IMR-90 (cell line): ENCODE results near the gene GBF1. TPM values are rescaled to one million over a fixed set of nuclear protein-coding genes. Genes with fewer than 3 reads are reported as not detected.
"Not testable (repeated sequence)": the region's sequence is repeated elsewhere in the genome, so short reads cannot be mapped to it uniquely, and the experiment has no call there.

Experiments
- ATAC-seq: fragments of 200-7000 bp; cut with Tn5 transposase; 2 replicates; pipeline ENCODE4 v1.9.1; 2020; ENCODE audit warnings: low read depth, mild to moderate bottlenecking, moderate library complexity
- BruUV-seq: library from RNA; stranded (reverse); fragments of 400-500 nt; replicated peaks from 2 replicates; lab custom pipeline; 2021; lab: Mats Ljungman, UMichigan
- CTCF ChIA-PET: fragments of 300-600 bp; formaldehyde crosslinking; extraction: SDS; loops from one replicate; lab custom pipeline; 2021; ENCODE audit warnings: antibody characterized with exemption; lab: Yijun Ruan, JAX
- POLR2A ChIA-PET: fragments of 300-600 bp; sonication (Branson Sonifier 250); formaldehyde crosslinking; loops from one replicate; lab custom pipeline; 2022; ENCODE audit warnings: antibody characterized with exemption; ENCODE audit not compliant: unreplicated experiment; lab: Charles Lee
- DNase-seq: peaks from one replicate; pipeline ENCODE4 v3.0.0; 2013
- H2AFZ ChIP-seq: replicated peaks from 2 replicates; pipeline ENCODE3; 2013; ENCODE audit warnings: low read length, mild to moderate bottlenecking; ENCODE audit not compliant: poor library complexity
- H2AK5ac ChIP-seq: 2 replicates; pipeline ENCODE4 v1.6.1; 2013; ENCODE audit warnings: low read depth, low read length, inconsistent platforms
- H2AK9ac ChIP-seq: replicated peaks from 2 replicates; pipeline ENCODE3; 2013; ENCODE audit warnings: mild to moderate bottlenecking, low read depth, low read length, moderate library complexity; ENCODE audit not compliant: poor library complexity
- H2BK120ac ChIP-seq: 2 replicates; pipeline ENCODE4 v1.6.1; 2013; ENCODE audit warnings: low read depth, low read length, inconsistent platforms
- H2BK15ac ChIP-seq: 3 replicates; pipeline ENCODE4 v1.6.1; 2013; ENCODE audit warnings: low read depth, low read length, inconsistent platforms
- H2BK20ac ChIP-seq: 2 replicates; pipeline ENCODE4 v1.6.1; 2013; ENCODE audit warnings: low read depth, mild to moderate bottlenecking, inconsistent platforms, low read length, moderate library complexity
- H2BK5ac ChIP-seq: 2 replicates; pipeline ENCODE4 v1.6.1; 2013; ENCODE audit warnings: mild to moderate bottlenecking, low read depth, low read length, inconsistent platforms; ENCODE audit not compliant: poor library complexity, severe bottlenecking
- H3K14ac ChIP-seq: replicated peaks from 2 replicates; pipeline ENCODE4 v1.6.1; 2013; ENCODE audit warnings: low read depth, low read length, inconsistent platforms
- H3K18ac ChIP-seq: 2 replicates; pipeline ENCODE4 v1.6.1; 2013; ENCODE audit warnings: low read depth, low read length, control low read depth
- H3K23ac ChIP-seq: 2 replicates; pipeline ENCODE4 v1.6.1; 2013; ENCODE audit warnings: low read depth, low read length, inconsistent platforms
- H3K27ac ChIP-seq: 2 replicates; pipeline ENCODE4 v1.5.1; 2013; ENCODE audit warnings: mild to moderate bottlenecking, control low read depth, low read length; ENCODE audit not compliant: insufficient read depth
- H3K27me3 ChIP-seq: 2 replicates; pipeline ENCODE4 v1.6.1; 2013; ENCODE audit warnings: low read length; ENCODE audit not compliant: control insufficient read depth, insufficient read depth
- H3K36me3 ChIP-seq: 2 replicates; pipeline ENCODE4 v1.6.1; 2013; ENCODE audit warnings: low read length, mixed read lengths; ENCODE audit not compliant: control insufficient read depth, insufficient read depth
- H3K4ac ChIP-seq: 2 replicates; pipeline ENCODE4 v1.6.1; 2013; ENCODE audit warnings: low read depth, low read length, inconsistent platforms
- H3K4me1 ChIP-seq: 2 replicates; pipeline ENCODE4 v1.6.1; 2013; ENCODE audit warnings: low read length, mixed read lengths; ENCODE audit not compliant: control insufficient read depth, insufficient read depth
- H3K4me2 ChIP-seq: 2 replicates; pipeline ENCODE4 v1.6.1; 2013; ENCODE audit warnings: low read depth, mild to moderate bottlenecking, control low read depth, low read length, moderate library complexity
- H3K4me3 ChIP-seq: 2 replicates; pipeline ENCODE4 v1.5.1; 2013; ENCODE audit warnings: low read depth, mild to moderate bottlenecking, control low read depth, low read length, moderate library complexity; ENCODE audit not compliant: insufficient read depth
- H3K56ac ChIP-seq: 2 replicates; pipeline ENCODE4 v1.6.1; 2013; ENCODE audit warnings: low read length, inconsistent platforms; ENCODE audit not compliant: insufficient read depth; ENCODE audit errors: extremely low read depth
- H3K79me1 ChIP-seq, 2 experiments: 2 replicates each; pipeline ENCODE4 v1.6.1; 2013; ENCODE audit warnings: low read length in 2 of 2, inconsistent platforms in 1 of 2, low read depth in 1 of 2
- H3K9ac ChIP-seq: 2 replicates; pipeline ENCODE4 v1.6.1; 2013; ENCODE audit warnings: low read depth, low read length, control low read depth
- H3K9me1 ChIP-seq: 2 replicates; pipeline ENCODE4 v1.6.1; 2013; ENCODE audit warnings: low read length, inconsistent platforms; ENCODE audit not compliant: insufficient read depth
- H3K9me3 ChIP-seq: 2 replicates; pipeline ENCODE4 v1.6.1; 2013; ENCODE audit warnings: low read length; ENCODE audit not compliant: control insufficient read depth, insufficient read depth
- H4K20me1 ChIP-seq: 2 replicates; pipeline ENCODE4 v1.6.1; 2013; ENCODE audit warnings: low read length, inconsistent platforms; ENCODE audit not compliant: insufficient read depth
- H4K5ac ChIP-seq: 2 replicates; pipeline ENCODE4 v1.6.1; 2013; ENCODE audit warnings: mild to moderate bottlenecking, low read depth, low read length, control low read depth
- H4K8ac ChIP-seq, 2 experiments: 2 replicates each; pipeline ENCODE4 v1.6.1; 2013; ENCODE audit warnings: low read depth in 2 of 2, low read length in 2 of 2, control low read depth in 1 of 2, inconsistent platforms in 1 of 2
- H4K91ac ChIP-seq: 2 replicates; pipeline ENCODE4 v1.6.1; 2013; ENCODE audit warnings: low read depth, low read length, inconsistent platforms; ENCODE audit not compliant: insufficient read depth
- WGBS, 2 experiments: methylation state at CpG; one replicate each; pipeline versions ENCODE4 v1.1.5 to v1.1.7; 2013; ENCODE audit warnings: missing lambda C conversion rate in 2 of 2; ENCODE audit not compliant: insufficient read length in 1 of 2; ENCODE audit errors: extremely low coverage in 2 of 2; 5-methylcytosine and 5-hydroxymethylcytosine counted together
- dilution Hi-C: fragments of 300-500 bp; cut with HindIII; formaldehyde crosslinking; loops from one replicate; pipeline ENCODE4 v1.14.3; 2018; ENCODE audit warnings: low sequenced_read_pairs; ENCODE audit not compliant: unreplicated experiment
- in situ Hi-C: fragments of 300-500 bp; cut with MboI; formaldehyde crosslinking; loops from 3 replicates; pipeline ENCODE4 v1.14.3; 2019; ENCODE audit warnings: low sequenced_read_pairs, inconsistent platforms, mixed read lengths
- intact Hi-C: fragments of 100-400 bp; cut with micrococcal nuclease; formaldehyde crosslinking; loops from 2 replicates; pipeline ENCODE4 v1.10.0; 2022
- polyA plus RNA-seq, 3 experiments: library from polyadenylated mRNA; depleted of rRNA; stranded (reverse); fragments of >200 nt; gene quantifications; 2 replicates each; pipeline ENCODE4 v1.2.3, GENCODE V29; 2012; ENCODE audit warnings: low replicate concordance in 1 of 3
- total RNA-seq: library from RNA; depleted of rRNA; stranded (reverse); fragments of >200 nt; gene quantifications from 2 replicates; pipeline ENCODE4 v1.2.3, GENCODE V29; 2012

Gene GBF1
- total and polyA plus RNA-seq, 2 of the 4 experiments (the other 2 are of a cell fraction), result 38.7 to 40.1 TPM

- H2BK20ac ChIP-seq, H3K36me3 ChIP-seq, H3K9ac ChIP-seq, POLR2A ChIA-PET, H4K8ac ChIP-seq, H4K91ac ChIP-seq, H3K18ac ChIP-seq, H2BK15ac ChIP-seq, DNase-seq, H2BK120ac ChIP-seq, H3K4me3 ChIP-seq, H3K4ac ChIP-seq, dilution Hi-C loops, H3K4me1 ChIP-seq, H3K27me3 ChIP-seq, H3K14ac ChIP-seq, H2AK9ac ChIP-seq, H3K27ac ChIP-seq, H3K23ac ChIP-seq, BruUV-seq, H3K9me3 ChIP-seq, in situ Hi-C loops, H3K9me1 ChIP-seq, intact Hi-C loops, CTCF ChIA-PET, H3K56ac ChIP-seq, H2BK5ac ChIP-seq, H3K4me2 ChIP-seq, H2AK5ac ChIP-seq, H4K5ac ChIP-seq, ATAC-seq, H2AFZ ChIP-seq: not testable (repeated sequence)
- no CpG with 5 or more reads among the region's 25 CpGs for WGBS, 2 experiments
- Histone ChIP-seq H3K79me1 (peaks cover 21 to 64% of the 10 kb centered on the region in 2 experiments; a peak in 3 of 4 replicates), H4K20me1 (peaks cover 43% of the 10 kb centered on the region)
These were observed 56.0 kb downstream of the GBF1 start for GRCh38 chr10:102301332-102301731.
